GM12892 (cell line): Measurements from ENCODE around the gene DSN1.

ENCODE experiments used
- DNase-seq: peaks from one replicate; pipeline ENCODE4 v3.0.0; 2011; ENCODE audit not compliant: insufficient read length
- FAIRE-seq: peaks from 2 replicates; lab custom pipeline; 2011; peaks lifted over from hg19 to GRCh38; lab: Jason Lieb, UNC
- POLR2A ChIP-seq: IDR thresholded peaks from 2 replicates; pipeline ENCODE4 v1.6.1; 2011; ENCODE audit warnings: low read depth, low read length, control low read depth
- POLR2AphosphoS5 ChIP-seq: IDR thresholded peaks from 2 replicates; pipeline ENCODE4 v1.6.1; 2011; ENCODE audit warnings: low read depth, low read length, control low read depth
- TAF1 ChIP-seq: IDR thresholded peaks from 2 replicates; pipeline ENCODE4 v1.6.1; 2011; ENCODE audit warnings: low read depth, mild to moderate bottlenecking, control low read depth, low read length, borderline replicate concordance

Gene DSN1

GRCh38 chr20:36745927-36746659 is 27.5 kb downstream of the DSN1 start, which contains the start of gene NDRG3:
Gene NDRG3, minus strand, starts transcription at chr20:36746090. Its CDS starts 24,355 bp downstream, at chr20:36721735.
- TF ChIP-seq POLR2A (peak; percentile 61; the same call in 1 of the 2 replicates), POLR2AphosphoS5 (0 out of 2 replicates have a peak, but pooled peaks have one; percentile 40), TAF1 (0 out of 2 replicates have a peak, but pooled peaks have one; percentile 17)
- FAIRE-seq (peak; percentile 85), DNase-seq (peak; percentile 93)

- FAIRE-seq (no peak), DNase-seq (no peak)
- TF ChIP-seq POLR2A (no peak), TAF1 (no peak), POLR2AphosphoS5 (no peak)
Measured at GRCh38 chr20:36745234-36745926, 28.2 kb downstream of the DSN1 start.

- DNase-seq (no peak), FAIRE-seq (no peak)
- TF ChIP-seq POLR2A (no peak), POLR2AphosphoS5 (no peak), TAF1 (no peak)
Measured at GRCh38 chr20:36744764-36745191, 28.8 kb downstream of the DSN1 start.

- FAIRE-seq, result no peak
- DNase-seq, result no peak
- TF ChIP-seq TAF1 (no peak), POLR2A (no peak), POLR2AphosphoS5 (no peak)
Measured at GRCh38 chr20:36744243-36744642, 29.3 kb downstream of the DSN1 start.

GRCh38 chr20:36742558-36742957 is 31.0 kb downstream of the DSN1 start:
- DNase-seq (no peak), FAIRE-seq (no peak)
- no peak for TF ChIP-seq POLR2AphosphoS5
- TF ChIP-seq TAF1, result no peak
- no peak for TF ChIP-seq POLR2A

- DNase-seq (no peak), FAIRE-seq (no peak)
- no peak for TF ChIP-seq POLR2A
- TF ChIP-seq POLR2AphosphoS5, result no peak
Measured at GRCh38 chr20:36741072-36741471, 32.5 kb downstream of the DSN1 start.

- FAIRE-seq (no peak), DNase-seq (no peak)
- TF ChIP-seq POLR2A (no peak), TAF1 (no peak), POLR2AphosphoS5 (no peak)
Measured at GRCh38 chr20:36737183-36737499, 36.4 kb downstream of the DSN1 start.

GRCh38 chr20:36736451-36737182 is 36.9 kb downstream of the DSN1 start:
- no peak for DNase-seq
- no peak for TF ChIP-seq TAF1
- no peak for TF ChIP-seq POLR2A
- TF ChIP-seq POLR2AphosphoS5, result no peak
- FAIRE-seq, result no peak

- DNase-seq (no peak), FAIRE-seq (no peak)
- TF ChIP-seq TAF1 (no peak), POLR2AphosphoS5 (no peak), POLR2A (no peak)
Measured at GRCh38 chr20:36732456-36732855, 41.1 kb downstream of the DSN1 start.

GRCh38 chr20:36728986-36729385 is 44.6 kb downstream of the DSN1 start:
- FAIRE-seq (no peak), DNase-seq (no peak)
- TF ChIP-seq TAF1 (no peak), POLR2A (no peak), POLR2AphosphoS5 (no peak)

- DNase-seq (no peak), FAIRE-seq (no peak)
- TF ChIP-seq TAF1 (no peak), POLR2AphosphoS5 (no peak), POLR2A (no peak)
Measured at GRCh38 chr20:36726168-36726567, 47.4 kb downstream of the DSN1 start.

GRCh38 chr20:36720510-36720909 is 53.1 kb downstream of the DSN1 start:
- no peak for TF ChIP-seq POLR2A
- no peak for TF ChIP-seq POLR2AphosphoS5
- no peak for TF ChIP-seq TAF1
- FAIRE-seq (no peak), DNase-seq (no peak)
